Measurements from ENCODE around the gene NME7.

GRCh38 chr1:169236880-169237279, 130.7 kb downstream of the NME7 start:
- TF ChIP-seq CTCF (IDR thresholded peaks at IDR 0.05; ENCODE audit: low read length) (no peak), EZH2 (IDR thresholded peaks at IDR 0.05; ENCODE audit: borderline replicate concordance, low read length) (no peak)

Measured in OCI-LY1 (cell line).